HEK293 (cell line): ENCODE data around the gene CEP57L1.
"Not testable (repeated sequence)": the region's sequence is repeated elsewhere in the genome, so short reads cannot be mapped to it uniquely, and the experiment has no call there.

Experiments
- CTCF ChIA-PET: fragments of 350-600 bp; formaldehyde crosslinking; extraction: SDS; loops from one replicate; lab custom pipeline; 2021; ENCODE audit warnings: antibody characterized with exemption; lab: Yijun Ruan, JAX
- POLR2A ChIA-PET: fragments of 300-600 bp; formaldehyde crosslinking; extraction: SDS; loops from one replicate; lab custom pipeline; 2020; ENCODE audit warnings: antibody characterized with exemption, inconsistent platforms; lab: Yijun Ruan, JAX
- H3K27ac ChIP-seq: fragments of 200-500 bp; sonication (Bioruptor generic); 2 replicates; pipeline ENCODE4 v1.5.1; 2014; ENCODE audit warnings: low read depth, low read length, control low read depth, inconsistent platforms; ENCODE audit errors: extremely low read depth
- H3K36me3 ChIP-seq, 2 experiments: fragments of 200-500 bp in 1 of 2; sonication (Bioruptor generic) in 1 of 2; 1 replicate in 1 of 2; 2 replicates in 1 of 2; pipeline ENCODE4 v1.5.1; 2014 to 2017; ENCODE audit warnings: inconsistent platforms in 2 of 2, low read length in 2 of 2; ENCODE audit not compliant: control insufficient read depth in 2 of 2, insufficient read depth in 1 of 2
- H3K4me1 ChIP-seq: fragments of 200-500 bp; sonication (Bioruptor generic); 2 replicates; pipeline ENCODE4 v1.5.1; 2014; ENCODE audit warnings: mild to moderate bottlenecking, low read length, inconsistent platforms; ENCODE audit not compliant: control insufficient read depth, insufficient read depth
- H3K4me3 ChIP-seq: 2 replicates; pipeline ENCODE4 v1.5.1; 2011; ENCODE audit warnings: low read depth, mild to moderate bottlenecking, control low read depth, low read length, moderate library complexity
- H3K9me3 ChIP-seq: fragments of 200-500 bp; sonication (Bioruptor generic); 2 replicates; pipeline ENCODE4 v1.5.1; 2014; ENCODE audit warnings: low read depth, low read length, inconsistent platforms; ENCODE audit not compliant: control insufficient read depth, insufficient read depth
- GLI2 ChIP-seq: fragments of 450-650 bp; formaldehyde crosslinking; IDR thresholded peaks from 2 replicates; pipeline ENCODE4; 2017; ENCODE audit warnings: missing biosample characterization, missing genetic modification characterization, low read depth, borderline replicate concordance
- GLI4 ChIP-seq: fragments of 450-650 bp; formaldehyde crosslinking; IDR thresholded peaks from 2 replicates; pipeline ENCODE4 v1.5.1; 2016; ENCODE audit warnings: missing biosample characterization, missing genetic modification characterization
- SALL2 ChIP-seq: fragments of 450-650 bp; formaldehyde crosslinking; IDR thresholded peaks from 2 replicates; pipeline ENCODE4 v1.5.0; 2017; ENCODE audit warnings: missing biosample characterization, mild to moderate bottlenecking, missing genetic modification characterization, borderline replicate concordance
- ZBTB48 ChIP-seq: fragments of 450-650 bp; formaldehyde crosslinking; IDR thresholded peaks from 2 replicates; pipeline ENCODE4 v1.5.1; 2016; ENCODE audit warnings: missing biosample characterization, missing genetic modification characterization
- ZNF10 ChIP-seq: fragments of 450-650 bp; formaldehyde crosslinking; IDR thresholded peaks from 2 replicates; pipeline ENCODE4 v1.5.1; 2017; ENCODE audit warnings: missing biosample characterization, missing genetic modification characterization
- ZNF146 ChIP-seq: fragments of 450-650 bp; formaldehyde crosslinking; IDR thresholded peaks from 2 replicates; pipeline ENCODE4 v1.5.1; 2016; ENCODE audit warnings: missing biosample characterization, missing genetic modification characterization
- ZNF510 ChIP-seq: fragments of 450-650 bp; formaldehyde crosslinking; IDR thresholded peaks from 2 replicates; pipeline ENCODE4 v1.5.1; 2018; ENCODE audit warnings: mild to moderate bottlenecking, missing genetic modification characterization, missing biosample characterization; ENCODE audit not compliant: insufficient replicate concordance
- ZNF600 ChIP-seq: fragments of 450-650 bp; formaldehyde crosslinking; IDR thresholded peaks from 2 replicates; pipeline ENCODE4 v1.5.1; 2016; ENCODE audit warnings: missing biosample characterization, missing genetic modification characterization
- ZNF610 ChIP-seq: fragments of 450-650 bp; formaldehyde crosslinking; IDR thresholded peaks from 2 replicates; pipeline ENCODE4 v1.5.1; 2016; ENCODE audit warnings: missing biosample characterization, missing genetic modification characterization, borderline replicate concordance
- ZNF670 ChIP-seq: fragments of 450-650 bp; formaldehyde crosslinking; IDR thresholded peaks from 2 replicates; pipeline ENCODE4 v1.5.1; 2016; ENCODE audit warnings: missing biosample characterization, missing genetic modification characterization, low read depth
- ZNF791 ChIP-seq: fragments of 450-650 bp; formaldehyde crosslinking; IDR thresholded peaks from 2 replicates; pipeline ENCODE4 v1.5.1; 2016; ENCODE audit warnings: missing biosample characterization, missing genetic modification characterization
- TF ChIP-seq, protein P1 (sequence below): fragments of 450-650 bp; formaldehyde crosslinking; IDR thresholded peaks from 2 replicates; pipeline ENCODE4 v1.5.1; 2016; ENCODE audit warnings: missing biosample characterization, missing genetic modification characterization
- TF ChIP-seq, protein P2 (sequence below): fragments of 450-650 bp; formaldehyde crosslinking; IDR thresholded peaks from 2 replicates; pipeline ENCODE4 v1.5.1; 2016; ENCODE audit warnings: missing biosample characterization, missing genetic modification characterization
- TF ChIP-seq, protein P3 (sequence below): fragments of 450-650 bp; formaldehyde crosslinking; IDR thresholded peaks from 2 replicates; pipeline ENCODE4 v1.5.1; 2016; ENCODE audit warnings: missing biosample characterization, missing genetic modification characterization

The CEP57L1 gene

DNA sequence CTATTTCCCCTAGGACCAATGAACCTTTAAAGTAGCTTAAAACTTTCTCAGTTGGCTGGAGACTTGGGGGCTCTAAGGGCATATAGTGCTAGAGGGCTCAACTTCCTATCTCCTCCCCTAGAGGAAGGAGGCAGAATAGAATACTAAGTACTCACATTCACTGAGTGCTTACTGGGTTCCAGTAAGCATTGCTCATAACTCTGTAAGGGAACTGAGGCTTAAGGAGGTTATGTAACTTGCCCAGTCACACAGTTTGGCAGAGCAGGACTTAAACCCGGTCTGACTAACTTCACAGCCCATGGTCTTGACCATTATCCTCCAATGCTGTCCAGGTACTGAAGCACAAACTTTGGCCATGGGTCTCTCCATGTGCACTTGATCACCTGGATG, 13.1 kb upstream of the CEP57L1 start:
- Histone ChIP-seq H3K4me1 (peaks cover 13% of the 10 kb centered on the region), H3K9me3 (no peaks in the 10 kb centered on the region), H3K36me3 (no peaks in the 10 kb centered on the region), H3K27ac (0 out of 2 replicates have a peak overlapping the region, but pooled peaks have one; percentile 7), H3K4me3 (no peak overlapping the region)
- ChIA-PET POLR2A (interaction anchor here (0.9 to 1.4 kb wide), 2 partner anchors 12 to 301 kb away, joined by 3 to 8 read pairs; partner anchors contain the start of genes CD164 and SESN1), CTCF (interaction anchor here (0.7 to 1.8 kb wide), 4 partner anchors 9 to 394 kb away, joined by 3 to 10 read pairs (median 3); no protein-coding TSS in a partner anchor)
- TF ChIP-seq ZBTB48 (tag by site-specific recombination) (0 out of 2 replicates have a peak, but pooled peaks have one; percentile 34), GLI4 (tag by site-specific recombination) (no peak), ZNF600 (tag by site-specific recombination) (peak; percentile 85), GLI2 (0 out of 2 replicates have a peak, but pooled peaks have one; percentile 13)
- TF ChIP-seq, protein P1, sequence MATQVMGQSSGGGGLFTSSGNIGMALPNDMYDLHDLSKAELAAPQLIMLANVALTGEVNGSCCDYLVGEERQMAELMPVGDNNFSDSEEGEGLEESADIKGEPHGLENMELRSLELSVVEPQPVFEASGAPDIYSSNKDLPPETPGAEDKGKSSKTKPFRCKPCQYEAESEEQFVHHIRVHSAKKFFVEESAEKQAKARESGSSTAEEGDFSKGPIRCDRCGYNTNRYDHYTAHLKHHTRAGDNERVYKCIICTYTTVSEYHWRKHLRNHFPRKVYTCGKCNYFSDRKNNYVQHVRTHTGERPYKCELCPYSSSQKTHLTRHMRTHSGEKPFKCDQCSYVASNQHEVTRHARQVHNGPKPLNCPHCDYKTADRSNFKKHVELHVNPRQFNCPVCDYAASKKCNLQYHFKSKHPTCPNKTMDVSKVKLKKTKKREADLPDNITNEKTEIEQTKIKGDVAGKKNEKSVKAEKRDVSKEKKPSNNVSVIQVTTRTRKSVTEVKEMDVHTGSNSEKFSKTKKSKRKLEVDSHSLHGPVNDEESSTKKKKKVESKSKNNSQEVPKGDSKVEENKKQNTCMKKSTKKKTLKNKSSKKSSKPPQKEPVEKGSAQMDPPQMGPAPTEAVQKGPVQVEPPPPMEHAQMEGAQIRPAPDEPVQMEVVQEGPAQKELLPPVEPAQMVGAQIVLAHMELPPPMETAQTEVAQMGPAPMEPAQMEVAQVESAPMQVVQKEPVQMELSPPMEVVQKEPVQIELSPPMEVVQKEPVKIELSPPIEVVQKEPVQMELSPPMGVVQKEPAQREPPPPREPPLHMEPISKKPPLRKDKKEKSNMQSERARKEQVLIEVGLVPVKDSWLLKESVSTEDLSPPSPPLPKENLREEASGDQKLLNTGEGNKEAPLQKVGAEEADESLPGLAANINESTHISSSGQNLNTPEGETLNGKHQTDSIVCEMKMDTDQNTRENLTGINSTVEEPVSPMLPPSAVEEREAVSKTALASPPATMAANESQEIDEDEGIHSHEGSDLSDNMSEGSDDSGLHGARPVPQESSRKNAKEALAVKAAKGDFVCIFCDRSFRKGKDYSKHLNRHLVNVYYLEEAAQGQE (tag by site-specific recombination), result 0 out of 2 replicates have a peak, but pooled peaks have one; percentile 44

GRCh38 chr6:109083657-109084056, 11.7 kb upstream of the CEP57L1 start:
- H3K9me3 ChIP-seq, result no peaks in the 10 kb centered on the region
- TF ChIP-seq, protein P2, sequence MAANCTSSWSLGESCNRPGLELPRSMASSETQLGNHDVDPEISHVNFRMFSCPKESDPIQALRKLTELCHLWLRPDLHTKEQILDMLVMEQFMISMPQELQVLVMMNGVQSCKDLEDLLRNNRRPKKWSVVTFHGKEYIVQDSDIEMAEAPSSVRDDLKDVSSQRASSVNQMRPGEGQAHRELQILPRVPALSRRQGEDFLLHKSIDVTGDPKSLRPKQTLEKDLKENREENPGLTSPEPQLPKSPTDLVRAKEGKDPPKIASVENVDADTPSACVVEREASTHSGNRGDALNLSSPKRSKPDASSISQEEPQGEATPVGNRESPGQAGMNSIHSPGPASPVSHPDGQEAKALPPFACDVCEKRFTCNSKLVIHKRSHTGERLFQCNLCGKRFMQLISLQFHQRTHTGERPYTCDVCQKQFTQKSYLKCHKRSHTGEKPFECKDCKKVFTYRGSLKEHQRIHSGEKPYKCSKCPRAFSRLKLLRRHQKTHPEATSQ (tag by site-specific recombination), result no peak
- TF ChIP-seq ZNF146 (tag by site-specific recombination), result no peak
- TF ChIP-seq, protein P3, sequence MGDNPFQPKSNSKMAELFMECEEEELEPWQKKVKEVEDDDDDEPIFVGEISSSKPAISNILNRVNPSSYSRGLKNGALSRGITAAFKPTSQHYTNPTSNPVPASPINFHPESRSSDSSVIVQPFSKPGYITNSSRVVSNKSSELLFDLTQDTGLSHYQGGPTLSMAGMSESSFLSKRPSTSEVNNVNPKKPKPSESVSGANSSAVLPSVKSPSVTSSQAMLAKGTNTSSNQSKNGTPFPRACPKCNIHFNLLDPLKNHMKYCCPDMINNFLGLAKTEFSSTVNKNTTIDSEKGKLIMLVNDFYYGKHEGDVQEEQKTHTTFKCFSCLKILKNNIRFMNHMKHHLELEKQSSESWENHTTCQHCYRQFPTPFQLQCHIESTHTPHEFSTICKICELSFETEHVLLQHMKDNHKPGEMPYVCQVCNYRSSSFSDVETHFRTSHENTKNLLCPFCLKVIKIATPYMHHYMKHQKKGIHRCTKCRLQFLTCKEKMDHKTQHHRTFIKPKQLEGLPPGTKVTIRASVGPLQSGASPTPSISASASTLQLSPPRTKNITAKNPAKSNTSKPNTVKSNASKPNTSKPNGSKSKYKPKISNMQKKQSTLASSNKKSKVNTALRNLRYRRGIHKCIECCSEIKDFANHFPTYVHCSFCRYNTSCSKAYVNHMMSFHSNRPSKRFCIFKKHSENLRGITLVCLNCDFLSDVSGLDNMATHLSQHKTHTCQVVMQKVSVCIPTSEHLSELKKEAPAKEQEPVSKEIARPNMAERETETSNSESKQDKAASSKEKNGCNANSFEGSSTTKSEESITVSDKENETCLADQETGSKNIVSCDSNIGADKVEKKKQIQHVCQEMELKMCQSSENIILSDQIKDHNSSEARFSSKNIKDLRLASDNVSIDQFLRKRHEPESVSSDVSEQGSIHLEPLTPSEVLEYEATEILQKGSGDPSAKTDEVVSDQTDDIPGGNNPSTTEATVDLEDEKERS (tag by site-specific recombination), result no peak
- TF ChIP-seq ZNF510 (tag by site-specific recombination), result no peak
- no peak for TF ChIP-seq ZNF670 (tag by site-specific recombination)
- TF ChIP-seq ZNF10 (tag by site-specific recombination), result no peak
- TF ChIP-seq ZNF791, result no peak
- no peak for TF ChIP-seq ZNF610 (tag by site-specific recombination)
- TF ChIP-seq SALL2 (tag by site-specific recombination), result no peak
- H3K27ac ChIP-seq, result no peak overlapping the region
- peaks cover 15% of the 10 kb centered on the region for H3K4me1 ChIP-seq
- no peak overlapping the region for H3K4me3 ChIP-seq
- H3K36me3 ChIP-seq, result no peaks in the 10 kb centered on the region
- ChIA-PET CTCF (interaction anchor here (3.3 kb wide), 1 partner anchor 10 kb away, joined by 21 read pairs; no protein-coding TSS in a partner anchor), POLR2A (interaction anchor here (3.5 kb wide), 1 partner anchor 11 kb away, joined by 23 read pairs; the partner anchor contains the start of genes CEP57L1 and SESN1)

GRCh38 chr6:109084146-109084545, 11.2 kb upstream of the CEP57L1 start:
- not testable (repeated sequence) for H3K4me3 ChIP-seq, H3K27ac ChIP-seq, H3K9me3 ChIP-seq, H3K36me3 ChIP-seq
- ChIA-PET CTCF (interaction anchor here (0.6 to 3.3 kb wide), 4 partner anchors 11 to 861 kb away, joined by 3 to 21 read pairs (median 4); no protein-coding TSS in a partner anchor), POLR2A (interaction anchor here (3.5 kb wide), 1 partner anchor 10 kb away, joined by 23 read pairs; the partner anchor contains the start of genes CEP57L1 and SESN1)
- peaks cover 12% of the 10 kb centered on the region for H3K4me1 ChIP-seq
